Measurements from ENCODE around the gene HTR3E. TPM values are rescaled to one million over a fixed set of nuclear protein-coding genes. Genes with fewer than 3 reads are reported as not detected.

The HTR3E gene
- total RNA-seq, 1 experiment from 2014 or later, result not detected

DNA sequence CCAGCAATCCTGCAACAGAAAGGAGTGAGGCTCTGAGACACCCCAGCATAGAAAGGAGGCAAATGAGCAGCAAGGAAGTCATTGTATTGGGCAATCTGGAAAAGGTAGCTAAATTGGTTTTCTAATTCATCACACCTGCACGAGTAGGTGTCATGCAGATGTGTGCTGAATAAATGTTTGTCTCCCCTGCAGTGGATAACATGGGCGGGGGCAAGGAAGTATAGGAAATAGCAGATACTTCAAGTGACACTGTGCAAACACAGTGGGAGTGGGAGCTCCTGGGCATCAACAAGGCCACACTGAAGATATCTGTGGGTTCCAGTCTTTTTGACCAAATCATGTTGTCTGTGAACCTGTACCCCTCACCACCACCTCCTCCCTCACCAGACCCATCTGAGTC, 14.4 kb upstream of the HTR3E start:
- TF ChIP-seq, protein P1, sequence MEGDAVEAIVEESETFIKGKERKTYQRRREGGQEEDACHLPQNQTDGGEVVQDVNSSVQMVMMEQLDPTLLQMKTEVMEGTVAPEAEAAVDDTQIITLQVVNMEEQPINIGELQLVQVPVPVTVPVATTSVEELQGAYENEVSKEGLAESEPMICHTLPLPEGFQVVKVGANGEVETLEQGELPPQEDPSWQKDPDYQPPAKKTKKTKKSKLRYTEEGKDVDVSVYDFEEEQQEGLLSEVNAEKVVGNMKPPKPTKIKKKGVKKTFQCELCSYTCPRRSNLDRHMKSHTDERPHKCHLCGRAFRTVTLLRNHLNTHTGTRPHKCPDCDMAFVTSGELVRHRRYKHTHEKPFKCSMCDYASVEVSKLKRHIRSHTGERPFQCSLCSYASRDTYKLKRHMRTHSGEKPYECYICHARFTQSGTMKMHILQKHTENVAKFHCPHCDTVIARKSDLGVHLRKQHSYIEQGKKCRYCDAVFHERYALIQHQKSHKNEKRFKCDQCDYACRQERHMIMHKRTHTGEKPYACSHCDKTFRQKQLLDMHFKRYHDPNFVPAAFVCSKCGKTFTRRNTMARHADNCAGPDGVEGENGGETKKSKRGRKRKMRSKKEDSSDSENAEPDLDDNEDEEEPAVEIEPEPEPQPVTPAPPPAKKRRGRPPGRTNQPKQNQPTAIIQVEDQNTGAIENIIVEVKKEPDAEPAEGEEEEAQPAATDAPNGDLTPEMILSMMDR (conservative IDR thresholded peaks at IDR 0.05), result no peak
- H3K4me1 Mint-ChIP-seq, result peaks cover 11 to 13% of the 10 kb centered on the region in 2 experiments
- Histone ChIP-seq H4K8ac (replicated peaks; ENCODE audit: insufficient read length, low read depth, low read length) (no peak overlapping the region), H2BK20ac (ENCODE audit: low read depth, low read length, poor library complexity, severe bottlenecking) (no peak overlapping the region), H4K5ac (ENCODE audit: insufficient read length, low read depth, low read length) (no peak overlapping the region), H3K14ac (ENCODE audit: insufficient read depth, low read length) (no peak overlapping the region), H3K79me2 (ENCODE audit: insufficient read depth, low read length) (no peaks in the 10 kb centered on the region), H3K79me1 (ENCODE audit: insufficient read depth, low read depth, low read length, poor library complexity, severe bottlenecking) (no peaks in the 10 kb centered on the region), H3K9me3 (ENCODE audit: control insufficient read depth, low read depth, low read length) (no peaks in the 10 kb centered on the region), H4K20me1 (ENCODE audit: control insufficient read depth, insufficient read depth, insufficient read length) (no peaks in the 10 kb centered on the region), H3K18ac (ENCODE audit: insufficient read length, low read depth, low read length) (no peak overlapping the region), H2BK5ac (ENCODE audit: insufficient read length, low read length) (no peak overlapping the region), H3K23me2 (ENCODE audit: insufficient read length, low read depth, low read length, poor library complexity, severe bottlenecking) (no peaks in the 10 kb centered on the region), H4K91ac (ENCODE audit: insufficient read length, low read depth, low read length) (no peak overlapping the region), H3K23ac (ENCODE audit: insufficient read length, low read depth, low read length) (no peak overlapping the region), H3T11ph (ENCODE audit: low read length) (no peak overlapping the region), H2BK120ac (ENCODE audit: low read depth, low read length, poor library complexity, severe bottlenecking) (no peak overlapping the region), H3K4ac (ENCODE audit: low read depth, low read length) (no peak overlapping the region), H3K9ac (ENCODE audit: extremely low read depth, insufficient read length, low read length) (no peak overlapping the region), H3K4me1 (ENCODE audit: insufficient read depth, low read length) (peaks cover 4% of the 10 kb centered on the region; the same call in 1 of the 2 replicates), H2BK15ac (ENCODE audit: low read depth, low read length) (no peak overlapping the region), H3K27me3 (ENCODE audit: insufficient read depth, low read length) (no peaks in the 10 kb centered on the region), H2AFZ (ENCODE audit: low read length) (no peak overlapping the region), H2AK5ac (ENCODE audit: insufficient read length, low read length) (no peak overlapping the region), H3K4me2 (ENCODE audit: insufficient read depth, insufficient read length, low read length) (no peak overlapping the region), H3K27ac (ENCODE audit: insufficient read length, low read depth, low read length) (no peak overlapping the region), H2BK12ac (ENCODE audit: insufficient read length, low read depth, low read length) (no peak overlapping the region), H3K56ac (ENCODE audit: insufficient read length, low read depth, low read length) (no peak overlapping the region)
- DNase-seq, result no peak
- no peak overlapping the region for H3K27ac Mint-ChIP-seq
- no peaks in the 10 kb centered on the region for H3K9me3 Mint-ChIP-seq
- no CpG with 5 or more reads among the region's 2 CpGs for WGBS (ENCODE audit: extremely low coverage, insufficient read length, low lambda C conversion rate)
- no peak overlapping the region for H3K4me3 Mint-ChIP-seq
- H3K27me3 Mint-ChIP-seq (ENCODE audit: low read depth), result no peaks in the 10 kb centered on the region
- H3K36me3 Mint-ChIP-seq (ENCODE audit: insufficient read depth in 1 of 3, low read depth in 3 of 3), result no peaks in the 10 kb centered on the region
